ENCODE results near the gene COL25A1.
"Not testable (repeated sequence)": the region's sequence is repeated elsewhere in the genome, so short reads cannot be mapped to it uniquely, and the experiment has no call there.

COL25A1 gene

GRCh38 chr4:109072595-109072994 is 229.9 kb downstream of the COL25A1 start:
- Histone ChIP-seq H3K4me3 (ENCODE audit: low read depth, low read length) (no peak overlapping the region), H3K9me3 (ENCODE audit: control insufficient read depth, insufficient read depth, low read length) (peaks cover 7% of the 10 kb centered on the region), H3K9ac (ENCODE audit: low read depth, low read length) (no peak overlapping the region), H3K27me3 (ENCODE audit: control insufficient read depth, insufficient read depth, low read length) (no peaks in the 10 kb centered on the region), H3K4me1 (ENCODE audit: control insufficient read depth, insufficient read depth, low read length) (no peaks in the 10 kb centered on the region), H3K36me3 (ENCODE audit: control insufficient read depth, insufficient read depth, low read length) (no peaks in the 10 kb centered on the region)

GRCh38 chr4:109070677-109071076 is 231.8 kb downstream of the COL25A1 start:
- H3K4me3 ChIP-seq (ENCODE audit: low read depth, low read length); H3K4me1 ChIP-seq (ENCODE audit: control insufficient read depth, insufficient read depth, low read length); H3K36me3 ChIP-seq (ENCODE audit: control insufficient read depth, insufficient read depth, low read length); H3K9me3 ChIP-seq (ENCODE audit: control insufficient read depth, insufficient read depth, low read length); H3K27me3 ChIP-seq (ENCODE audit: control insufficient read depth, insufficient read depth, low read length); H3K9ac ChIP-seq (ENCODE audit: low read depth, low read length): not testable (repeated sequence)

GRCh38 chr4:109067508-109068235 is 234.8 kb downstream of the COL25A1 start:
- Histone ChIP-seq H3K4me1 (ENCODE audit: control insufficient read depth, insufficient read depth, low read length) (no peaks in the 10 kb centered on the region), H3K4me3 (ENCODE audit: low read depth, low read length) (no peak overlapping the region), H3K27me3 (ENCODE audit: control insufficient read depth, insufficient read depth, low read length) (no peaks in the 10 kb centered on the region), H3K9me3 (ENCODE audit: control insufficient read depth, insufficient read depth, low read length) (no peaks in the 10 kb centered on the region), H3K36me3 (ENCODE audit: control insufficient read depth, insufficient read depth, low read length) (no peaks in the 10 kb centered on the region), H3K9ac (ENCODE audit: low read depth, low read length) (no peak overlapping the region)

- H3K4me3 ChIP-seq (ENCODE audit: low read depth, low read length) = no peak overlapping the region
Measured at GRCh38 chr4:109065006-109065405, 237.5 kb downstream of the COL25A1 start.

GRCh38 chr4:109053257-109053656 is 249.2 kb downstream of the COL25A1 start:
- H3K9ac ChIP-seq (ENCODE audit: low read depth, low read length) = no peak overlapping the region
- H3K4me3 ChIP-seq (ENCODE audit: low read depth, low read length) = no peak overlapping the region
- no peaks in the 10 kb centered on the region for H3K27me3 ChIP-seq (ENCODE audit: control insufficient read depth, insufficient read depth, low read length)
- H3K9me3 ChIP-seq (ENCODE audit: control insufficient read depth, insufficient read depth, low read length) = no peaks in the 10 kb centered on the region
- no peaks in the 10 kb centered on the region for H3K36me3 ChIP-seq (ENCODE audit: control insufficient read depth, insufficient read depth, low read length)
- H3K4me1 ChIP-seq (ENCODE audit: control insufficient read depth, insufficient read depth, low read length) = no peaks in the 10 kb centered on the region

More at GRCh38 chr4:109065006-109065405, 237.5 kb downstream of the COL25A1 start:
- Histone ChIP-seq H3K9me3 (ENCODE audit: control insufficient read depth, insufficient read depth, low read length) (no peaks in the 10 kb centered on the region), H3K9ac (ENCODE audit: low read depth, low read length) (no peak overlapping the region), H3K27me3 (ENCODE audit: control insufficient read depth, insufficient read depth, low read length) (no peaks in the 10 kb centered on the region), H3K36me3 (ENCODE audit: control insufficient read depth, insufficient read depth, low read length) (no peaks in the 10 kb centered on the region), H3K4me1 (ENCODE audit: control insufficient read depth, insufficient read depth, low read length) (no peaks in the 10 kb centered on the region)

GRCh38 chr4:109052821-109053220 is 249.6 kb downstream of the COL25A1 start:
- Histone ChIP-seq H3K4me3 (ENCODE audit: low read depth, low read length) (no peak overlapping the region), H3K27me3 (ENCODE audit: control insufficient read depth, insufficient read depth, low read length) (no peaks in the 10 kb centered on the region)

GRCh38 chr4:109051054-109051453 is 251.4 kb downstream of the COL25A1 start:
- no peaks in the 10 kb centered on the region for H3K4me1 ChIP-seq (ENCODE audit: control insufficient read depth, insufficient read depth, low read length)
- H3K9ac ChIP-seq (ENCODE audit: low read depth, low read length) = no peak overlapping the region
- H3K4me3 ChIP-seq (ENCODE audit: low read depth, low read length) = no peak overlapping the region
- H3K9me3 ChIP-seq (ENCODE audit: control insufficient read depth, insufficient read depth, low read length) = no peaks in the 10 kb centered on the region
- no peaks in the 10 kb centered on the region for H3K27me3 ChIP-seq (ENCODE audit: control insufficient read depth, insufficient read depth, low read length)
- H3K36me3 ChIP-seq (ENCODE audit: control insufficient read depth, insufficient read depth, low read length) = no peaks in the 10 kb centered on the region

More at GRCh38 chr4:109052821-109053220, 249.6 kb downstream of the COL25A1 start:
- Histone ChIP-seq H3K4me1 (ENCODE audit: control insufficient read depth, insufficient read depth, low read length) (no peaks in the 10 kb centered on the region), H3K36me3 (ENCODE audit: control insufficient read depth, insufficient read depth, low read length) (no peaks in the 10 kb centered on the region), H3K9ac (ENCODE audit: low read depth, low read length) (no peak overlapping the region), H3K9me3 (ENCODE audit: control insufficient read depth, insufficient read depth, low read length) (no peaks in the 10 kb centered on the region)

- Histone ChIP-seq H3K36me3 (ENCODE audit: control insufficient read depth, insufficient read depth, low read length) (no peaks in the 10 kb centered on the region), H3K4me3 (ENCODE audit: low read depth, low read length) (no peak overlapping the region), H3K27me3 (ENCODE audit: control insufficient read depth, insufficient read depth, low read length) (no peaks in the 10 kb centered on the region), H3K4me1 (ENCODE audit: control insufficient read depth, insufficient read depth, low read length) (no peaks in the 10 kb centered on the region), H3K9ac (ENCODE audit: low read depth, low read length) (no peak overlapping the region), H3K9me3 (ENCODE audit: control insufficient read depth, insufficient read depth, low read length) (no peaks in the 10 kb centered on the region)
Measured at GRCh38 chr4:109049926-109050325, 252.5 kb downstream of the COL25A1 start.

- Histone ChIP-seq H3K36me3 (ENCODE audit: control insufficient read depth, insufficient read depth, low read length) (no peaks in the 10 kb centered on the region), H3K4me1 (ENCODE audit: control insufficient read depth, insufficient read depth, low read length) (no peaks in the 10 kb centered on the region), H3K9ac (ENCODE audit: low read depth, low read length) (no peak overlapping the region), H3K27me3 (ENCODE audit: control insufficient read depth, insufficient read depth, low read length) (no peaks in the 10 kb centered on the region), H3K9me3 (ENCODE audit: control insufficient read depth, insufficient read depth, low read length) (no peaks in the 10 kb centered on the region), H3K4me3 (ENCODE audit: low read depth, low read length) (no peak overlapping the region)
Measured at GRCh38 chr4:109046471-109047201, 255.8 kb downstream of the COL25A1 start.

GRCh38 chr4:109044431-109044830 is 258.0 kb downstream of the COL25A1 start:
- Histone ChIP-seq H3K9ac (ENCODE audit: low read depth, low read length) (no peak overlapping the region), H3K4me3 (ENCODE audit: low read depth, low read length) (no peak overlapping the region)

GRCh38 chr4:109043286-109043685 is 259.2 kb downstream of the COL25A1 start:
- H3K36me3 ChIP-seq (ENCODE audit: control insufficient read depth, insufficient read depth, low read length) = no peaks in the 10 kb centered on the region
- H3K9ac ChIP-seq (ENCODE audit: low read depth, low read length) = no peak overlapping the region
- no peak overlapping the region for H3K4me3 ChIP-seq (ENCODE audit: low read depth, low read length)
- H3K4me1 ChIP-seq (ENCODE audit: control insufficient read depth, insufficient read depth, low read length) = no peaks in the 10 kb centered on the region
- H3K27me3 ChIP-seq (ENCODE audit: control insufficient read depth, insufficient read depth, low read length) = no peaks in the 10 kb centered on the region
- H3K9me3 ChIP-seq (ENCODE audit: control insufficient read depth, insufficient read depth, low read length) = no peaks in the 10 kb centered on the region

More at GRCh38 chr4:109044431-109044830, 258.0 kb downstream of the COL25A1 start:
- H3K9me3 ChIP-seq (ENCODE audit: control insufficient read depth, insufficient read depth, low read length) = no peaks in the 10 kb centered on the region
- H3K36me3 ChIP-seq (ENCODE audit: control insufficient read depth, insufficient read depth, low read length) = no peaks in the 10 kb centered on the region
- no peaks in the 10 kb centered on the region for H3K27me3 ChIP-seq (ENCODE audit: control insufficient read depth, insufficient read depth, low read length)
- no peaks in the 10 kb centered on the region for H3K4me1 ChIP-seq (ENCODE audit: control insufficient read depth, insufficient read depth, low read length)

All from iPS-15b (cell line).